Esophagus squamous epithelium (tissue), 4 donors: ENCODE measurements around the gene LEF1.

Experiments
- CTCF ChIP-seq, 6 experiments: fragments of 450-650 bp in 4 of 6; fragments of 200-600 bp in 2 of 6; sonication (generic) in 2 of 6; IDR thresholded peaks; one replicate each; pipeline ENCODE4 v1.5.1; 2016 to 2019; ENCODE audit warnings: antibody characterized with exemption in 6 of 6, mild to moderate bottlenecking in 4 of 6, moderate library complexity in 4 of 6
- POLR2A ChIP-seq, 4 donors: fragments of 450-650 bp; IDR thresholded peaks; one replicate each; pipeline ENCODE4 v1.6.1; 2017; ENCODE audit warnings: antibody characterized with exemption in 4 of 4, mild to moderate bottlenecking in 4 of 4, moderate library complexity in 3 of 4

- no peak for TF ChIP-seq POLR2A (IDR thresholded peaks at IDR 0.05)
- TF ChIP-seq CTCF (IDR thresholded peaks at IDR 0.05) = no peak
Observed at GRCh38 chr4:108055787-108056186, 112.9 kb downstream of the LEF1 start.
